Endothelial cell of umbilical vein (primary cell): ENCODE data around the gene CPNE5.

ENCODE experiments used
- EZH2 ChIP-seq: IDR thresholded peaks from 2 replicates; pipeline ENCODE4 v1.6.1; 2012; ENCODE audit warnings: borderline replicate concordance, low read depth, mild to moderate bottlenecking, moderate library complexity, low read length, inconsistent platforms; ENCODE audit not compliant: severe bottlenecking
- JUN ChIP-seq: IDR thresholded peaks from 2 replicates; pipeline ENCODE4 v1.6.1; 2011; ENCODE audit warnings: borderline replicate concordance, low read depth; ENCODE audit not compliant: insufficient read length, insufficient read depth
- MYC ChIP-seq: IDR thresholded peaks from one replicate; pipeline ENCODE4 v1.6.1; 2011; ENCODE audit warnings: mild to moderate bottlenecking, low read depth, low read length
- POLR2A ChIP-seq: IDR thresholded peaks from 2 replicates; pipeline ENCODE4 v1.6.1; 2012; ENCODE audit warnings: low read depth, mild to moderate bottlenecking, control low read depth, low read length
- POLR2AphosphoS5 ChIP-seq: IDR thresholded peaks from 2 replicates; pipeline ENCODE4 v1.6.1; 2012; ENCODE audit warnings: low read depth, mild to moderate bottlenecking, control low read depth, low read length, moderate library complexity; ENCODE audit not compliant: insufficient read depth
- TF ChIP-seq, protein P1 (sequence below), 2 donors: IDR thresholded peaks; 1 replicate in 1 of 2; 2 replicates in 1 of 2; pipeline ENCODE4 v1.5.1; 2011; ENCODE audit warnings: low read length in 2 of 2, mild to moderate bottlenecking in 2 of 2, moderate library complexity in 2 of 2, control low read depth in 1 of 2, inconsistent platforms in 1 of 2, low read depth in 1 of 2; ENCODE audit not compliant: insufficient read depth in 1 of 2; ENCODE audit errors: extremely low read depth in 1 of 2
- TF ChIP-seq, protein P2 (sequence below): IDR thresholded peaks from 2 replicates; pipeline ENCODE4 v1.6.1; 2011; ENCODE audit not compliant: insufficient read depth, insufficient read length

GRCh38 chr6:36788186-36788585, 51.1 kb downstream of the CPNE5 start:
- TF ChIP-seq, protein P1, sequence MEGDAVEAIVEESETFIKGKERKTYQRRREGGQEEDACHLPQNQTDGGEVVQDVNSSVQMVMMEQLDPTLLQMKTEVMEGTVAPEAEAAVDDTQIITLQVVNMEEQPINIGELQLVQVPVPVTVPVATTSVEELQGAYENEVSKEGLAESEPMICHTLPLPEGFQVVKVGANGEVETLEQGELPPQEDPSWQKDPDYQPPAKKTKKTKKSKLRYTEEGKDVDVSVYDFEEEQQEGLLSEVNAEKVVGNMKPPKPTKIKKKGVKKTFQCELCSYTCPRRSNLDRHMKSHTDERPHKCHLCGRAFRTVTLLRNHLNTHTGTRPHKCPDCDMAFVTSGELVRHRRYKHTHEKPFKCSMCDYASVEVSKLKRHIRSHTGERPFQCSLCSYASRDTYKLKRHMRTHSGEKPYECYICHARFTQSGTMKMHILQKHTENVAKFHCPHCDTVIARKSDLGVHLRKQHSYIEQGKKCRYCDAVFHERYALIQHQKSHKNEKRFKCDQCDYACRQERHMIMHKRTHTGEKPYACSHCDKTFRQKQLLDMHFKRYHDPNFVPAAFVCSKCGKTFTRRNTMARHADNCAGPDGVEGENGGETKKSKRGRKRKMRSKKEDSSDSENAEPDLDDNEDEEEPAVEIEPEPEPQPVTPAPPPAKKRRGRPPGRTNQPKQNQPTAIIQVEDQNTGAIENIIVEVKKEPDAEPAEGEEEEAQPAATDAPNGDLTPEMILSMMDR (IDR thresholded peaks at IDR 0.05; ENCODE audit: extremely low read depth in 1 of 2, insufficient read depth in 1 of 2, low read depth in 1 of 2, low read length in 2 of 2), result no peak
- no peak for TF ChIP-seq EZH2
- no peak for TF ChIP-seq POLR2A
- no peak for TF ChIP-seq JUN
- TF ChIP-seq POLR2AphosphoS5, result no peak
- TF ChIP-seq, protein P2, sequence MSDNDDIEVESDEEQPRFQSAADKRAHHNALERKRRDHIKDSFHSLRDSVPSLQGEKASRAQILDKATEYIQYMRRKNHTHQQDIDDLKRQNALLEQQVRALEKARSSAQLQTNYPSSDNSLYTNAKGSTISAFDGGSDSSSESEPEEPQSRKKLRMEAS, result no peak
- TF ChIP-seq MYC, result no peak
